ENCODE data around the gene GRXCR2.

The GRXCR2 gene

DNA sequence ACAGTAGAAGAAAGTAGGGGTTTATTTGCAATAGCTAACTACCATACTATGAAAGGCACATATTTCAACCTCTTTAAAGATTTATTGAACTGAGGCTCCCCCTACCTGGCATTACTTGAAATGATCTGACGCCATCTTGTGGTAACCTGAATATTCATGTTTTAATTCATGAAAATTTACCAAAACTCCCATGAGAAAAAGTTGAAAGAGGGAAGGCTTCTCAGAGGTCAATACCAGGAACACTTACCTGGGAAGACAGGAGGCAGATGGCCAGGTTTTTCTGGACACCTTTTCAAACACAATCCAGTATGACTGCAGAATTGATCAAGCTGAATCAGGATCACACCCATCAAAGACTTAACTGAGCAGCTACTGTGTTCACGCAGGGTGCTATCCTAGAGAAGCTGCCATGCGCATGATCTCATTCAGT is 47.0 kb downstream of the GRXCR2 start:
- H3K27me3 Mint-ChIP-seq (ENCODE audit: low read depth, poor library complexity): no peaks in the 10 kb centered on the region
- H3K4me3 Mint-ChIP-seq: no peak overlapping the region
- H3K9me3 Mint-ChIP-seq: no peaks in the 10 kb centered on the region
- H3K27ac Mint-ChIP-seq: no peak overlapping the region
- H3K36me3 Mint-ChIP-seq (ENCODE audit: low read depth): peaks cover 6% of the 10 kb centered on the region
- TF ChIP-seq, protein P1, sequence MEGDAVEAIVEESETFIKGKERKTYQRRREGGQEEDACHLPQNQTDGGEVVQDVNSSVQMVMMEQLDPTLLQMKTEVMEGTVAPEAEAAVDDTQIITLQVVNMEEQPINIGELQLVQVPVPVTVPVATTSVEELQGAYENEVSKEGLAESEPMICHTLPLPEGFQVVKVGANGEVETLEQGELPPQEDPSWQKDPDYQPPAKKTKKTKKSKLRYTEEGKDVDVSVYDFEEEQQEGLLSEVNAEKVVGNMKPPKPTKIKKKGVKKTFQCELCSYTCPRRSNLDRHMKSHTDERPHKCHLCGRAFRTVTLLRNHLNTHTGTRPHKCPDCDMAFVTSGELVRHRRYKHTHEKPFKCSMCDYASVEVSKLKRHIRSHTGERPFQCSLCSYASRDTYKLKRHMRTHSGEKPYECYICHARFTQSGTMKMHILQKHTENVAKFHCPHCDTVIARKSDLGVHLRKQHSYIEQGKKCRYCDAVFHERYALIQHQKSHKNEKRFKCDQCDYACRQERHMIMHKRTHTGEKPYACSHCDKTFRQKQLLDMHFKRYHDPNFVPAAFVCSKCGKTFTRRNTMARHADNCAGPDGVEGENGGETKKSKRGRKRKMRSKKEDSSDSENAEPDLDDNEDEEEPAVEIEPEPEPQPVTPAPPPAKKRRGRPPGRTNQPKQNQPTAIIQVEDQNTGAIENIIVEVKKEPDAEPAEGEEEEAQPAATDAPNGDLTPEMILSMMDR (IDR thresholded peaks at IDR 0.05): peak; percentile 45
- H3K4me1 Mint-ChIP-seq: no peaks in the 10 kb centered on the region
- DNase-seq: no peak

DNA sequence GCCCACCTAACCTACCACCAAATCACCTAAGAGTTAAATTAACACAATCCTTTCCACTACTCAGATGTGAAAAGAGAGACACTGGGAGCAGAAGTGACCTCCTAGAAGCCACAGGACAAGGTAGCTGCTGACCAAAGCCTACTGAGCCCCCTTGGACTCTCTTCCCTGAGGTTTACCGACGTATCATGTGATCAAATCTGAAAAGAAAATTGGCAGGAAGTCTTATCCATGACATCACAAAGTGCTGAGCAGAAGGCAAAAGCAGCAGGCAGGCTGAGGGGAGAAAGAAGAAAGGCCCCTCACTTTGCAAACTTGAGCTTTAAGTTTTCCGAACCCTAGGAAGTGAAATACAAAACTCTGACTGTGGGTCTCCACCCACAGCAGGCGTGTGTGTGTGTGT is 48.8 kb downstream of the GRXCR2 start:
- H3K4me3 Mint-ChIP-seq: no peak overlapping the region

DNA sequence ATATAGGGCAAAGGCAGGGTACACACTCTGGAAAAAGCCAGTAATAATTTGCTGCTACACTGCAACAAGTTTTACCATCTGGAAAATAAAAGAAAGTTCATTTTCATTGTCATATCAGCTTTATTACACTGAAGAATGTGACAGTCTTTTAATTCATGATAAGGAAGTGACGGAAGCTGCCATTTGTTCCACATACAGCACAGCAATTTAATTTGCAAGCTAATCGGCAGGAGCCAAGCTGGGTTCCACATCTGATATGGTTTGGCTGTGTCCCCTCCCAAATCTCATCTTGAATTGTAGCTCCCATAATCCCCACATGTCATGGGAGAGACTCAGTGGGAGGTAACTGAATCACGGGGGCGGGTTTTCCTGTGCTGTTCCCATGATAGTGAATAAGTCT is 54.2 kb downstream of the GRXCR2 start:
- H3K9me3 Mint-ChIP-seq: no peaks in the 10 kb centered on the region
- no peaks in the 10 kb centered on the region for H3K27me3 Mint-ChIP-seq (ENCODE audit: low read depth, poor library complexity)
- TF ChIP-seq, protein P1 (IDR thresholded peaks at IDR 0.05): no peak
- no peak overlapping the region for H3K27ac Mint-ChIP-seq
- H3K4me1 Mint-ChIP-seq: no peaks in the 10 kb centered on the region
- H3K36me3 Mint-ChIP-seq (ENCODE audit: low read depth): peaks cover 48% of the 10 kb centered on the region
- no peak for DNase-seq
- no peak overlapping the region for H3K4me3 Mint-ChIP-seq

More for the DNA sequence above, 48.8 kb downstream of the GRXCR2 start:
- Mint-ChIP-seq H3K27ac (peak overlapping the region; percentile 64), H3K27me3 (ENCODE audit: low read depth, poor library complexity) (no peaks in the 10 kb centered on the region), H3K9me3 (no peaks in the 10 kb centered on the region), H3K4me1 (no peaks in the 10 kb centered on the region), H3K36me3 (ENCODE audit: low read depth) (peaks cover 12% of the 10 kb centered on the region)
- TF ChIP-seq, protein P1 (IDR thresholded peaks at IDR 0.05): no peak
- DNase-seq: no peak

DNA sequence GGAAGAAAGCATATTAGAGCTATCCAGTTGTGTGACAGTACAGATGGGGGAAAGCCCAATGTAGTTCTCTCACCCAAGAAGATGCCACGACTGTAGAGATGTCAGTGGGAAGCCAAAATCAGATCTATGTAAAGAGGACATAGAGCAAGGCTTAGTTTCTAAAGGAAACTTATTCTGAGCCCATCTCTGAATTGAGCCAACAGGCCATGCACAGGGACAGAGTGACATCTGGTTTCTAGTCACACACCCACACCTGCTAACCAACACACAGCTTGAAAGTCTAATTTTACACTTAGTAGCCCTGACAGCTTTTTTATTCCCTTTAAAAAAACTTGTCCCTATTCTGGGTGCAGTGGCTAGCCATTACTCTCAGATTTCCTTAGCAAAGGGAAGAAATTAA is 59.9 kb downstream of the GRXCR2 start:
- no peaks in the 10 kb centered on the region for H3K27me3 Mint-ChIP-seq (ENCODE audit: low read depth, poor library complexity)
- TF ChIP-seq, protein P1 (IDR thresholded peaks at IDR 0.05): no peak
- H3K9me3 Mint-ChIP-seq: no peaks in the 10 kb centered on the region
- H3K36me3 Mint-ChIP-seq (ENCODE audit: low read depth): peaks cover 44% of the 10 kb centered on the region
- no peak overlapping the region for H3K27ac Mint-ChIP-seq
- H3K4me3 Mint-ChIP-seq: no peak overlapping the region
- H3K4me1 Mint-ChIP-seq: no peaks in the 10 kb centered on the region
- no peak for DNase-seq

DNA sequence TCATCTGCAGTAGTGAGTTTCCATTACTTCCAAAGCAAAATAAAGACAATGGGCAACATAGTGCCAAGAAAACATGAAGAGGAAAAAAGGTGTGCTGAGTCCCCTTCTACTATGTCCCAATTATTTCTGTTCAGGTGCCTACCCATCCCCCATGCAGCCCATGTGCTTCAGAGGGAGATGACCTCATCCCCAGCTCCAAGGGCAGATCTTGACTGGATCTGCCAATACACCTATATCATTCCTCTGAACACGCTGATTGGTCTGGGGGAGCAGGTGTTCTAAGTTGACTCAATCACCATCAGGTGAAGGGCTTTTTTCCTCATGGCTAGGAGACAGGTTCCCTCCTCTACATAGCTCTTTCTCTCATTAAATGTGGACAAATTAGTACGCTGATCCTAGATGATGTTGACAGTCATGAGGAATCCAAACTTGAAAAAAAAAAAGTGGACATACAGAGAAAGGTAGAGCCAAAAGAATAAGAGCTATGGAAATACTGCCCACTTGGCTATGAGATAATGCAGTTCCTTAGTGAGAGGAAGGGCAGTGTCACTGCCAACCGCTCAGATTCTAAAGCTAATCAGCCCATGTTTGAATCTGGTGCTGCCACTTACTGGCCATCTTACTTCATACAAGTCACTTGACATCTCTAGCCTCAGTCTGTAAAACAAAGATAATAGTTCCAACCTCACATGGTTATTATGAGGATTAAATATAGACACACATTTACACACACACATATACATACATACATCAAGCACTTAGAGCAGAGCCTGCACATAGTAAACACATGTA is 60.8 kb downstream of the GRXCR2 start:
- H3K27ac Mint-ChIP-seq: no peak overlapping the region
- H3K27me3 Mint-ChIP-seq (ENCODE audit: low read depth, poor library complexity): no peaks in the 10 kb centered on the region
- no peak overlapping the region for H3K4me3 Mint-ChIP-seq
- H3K9me3 Mint-ChIP-seq: no peaks in the 10 kb centered on the region
- TF ChIP-seq, protein P1 (IDR thresholded peaks at IDR 0.05): no peak
- DNase-seq: no peak
- peaks cover 39% of the 10 kb centered on the region for H3K36me3 Mint-ChIP-seq (ENCODE audit: low read depth)
- H3K4me1 Mint-ChIP-seq: no peaks in the 10 kb centered on the region
